HG02973 (cell line): ENCODE measurements around the gene FURIN.
"Not testable (repeated sequence)": the region's sequence is repeated elsewhere in the genome, so short reads cannot be mapped to it uniquely, and the experiment has no call there.

Experiments
- ATAC-seq: cut with Tn5 transposase; IDR thresholded peaks from one replicate; pipeline ENCODE4 v1.9.1; 2021; ENCODE audit warnings: moderate library complexity; ENCODE audit not compliant: unreplicated experiment

Gene FURIN

GRCh38 chr15:90869601-90870353 lies 1.4 kb downstream of the FURIN start:
- no peak for ATAC-seq

- no peak for ATAC-seq
Observed at GRCh38 chr15:90870354-90871138, 2.2 kb downstream of the FURIN start.

- no peak for ATAC-seq
Observed at GRCh38 chr15:90871139-90871715, 2.8 kb downstream of the FURIN start.

GRCh38 chr15:90871716-90872485 lies 3.5 kb downstream of the FURIN start:
- no peak for ATAC-seq

GRCh38 chr15:90872486-90873184 lies 4.2 kb downstream of the FURIN start:
- no peak for ATAC-seq

- ATAC-seq: no peak
Observed at GRCh38 chr15:90873488-90873997, 5.2 kb downstream of the FURIN start.

GRCh38 chr15:90873998-90874605 lies 5.7 kb downstream of the FURIN start:
- no peak for ATAC-seq

GRCh38 chr15:90874986-90875385 lies 6.6 kb downstream of the FURIN start:
- not testable (repeated sequence) for ATAC-seq

GRCh38 chr15:90875549-90875981 lies 7.2 kb downstream of the FURIN start:
- no peak for ATAC-seq

GRCh38 chr15:90876046-90876445 lies 7.7 kb downstream of the FURIN start:
- no peak for ATAC-seq

GRCh38 chr15:90876512-90877170 lies 8.3 kb downstream of the FURIN start:
- no peak for ATAC-seq

- no peak for ATAC-seq
Observed at GRCh38 chr15:90877315-90877714, 8.9 kb downstream of the FURIN start.

- no peak for ATAC-seq
Observed at GRCh38 chr15:90877996-90878395, 9.6 kb downstream of the FURIN start.

GRCh38 chr15:90878660-90879059 lies 10.3 kb downstream of the FURIN start:
- ATAC-seq: no peak

GRCh38 chr15:90879730-90880366 lies 11.5 kb downstream of the FURIN start:
- no peak for ATAC-seq

- ATAC-seq: no peak
Observed at GRCh38 chr15:90880381-90881145, 12.2 kb downstream of the FURIN start.

GRCh38 chr15:90881181-90881977 lies 13.0 kb downstream of the FURIN start:
- no peak for ATAC-seq
